PC-3 (cell line): ENCODE results near the gene DCAF7.

Experiments
- EZH2 ChIP-seq: fragments of 300-600 bp; sonication (generic); IDR thresholded peaks from one replicate; pipeline ENCODE4 v1.6.1; 2017; ENCODE audit warnings: antibody characterized with exemption, mild to moderate bottlenecking, low read length; ENCODE audit not compliant: unreplicated experiment
- EZH2phosphoT487 ChIP-seq: fragments of 300-600 bp; sonication (generic); IDR thresholded peaks from 2 replicates; pipeline ENCODE4 v1.6.1; 2018; ENCODE audit warnings: mild to moderate bottlenecking, antibody characterized with exemption, low read length, borderline replicate concordance
- TF ChIP-seq, protein P1 (sequence below): fragments of 300-600 bp; sonication (generic); conservative IDR thresholded peaks from 2 replicates; pipeline ENCODE4 v1.5.1; 2017; ENCODE audit warnings: antibody characterized with exemption, low read depth, mild to moderate bottlenecking, low read length

DNA sequence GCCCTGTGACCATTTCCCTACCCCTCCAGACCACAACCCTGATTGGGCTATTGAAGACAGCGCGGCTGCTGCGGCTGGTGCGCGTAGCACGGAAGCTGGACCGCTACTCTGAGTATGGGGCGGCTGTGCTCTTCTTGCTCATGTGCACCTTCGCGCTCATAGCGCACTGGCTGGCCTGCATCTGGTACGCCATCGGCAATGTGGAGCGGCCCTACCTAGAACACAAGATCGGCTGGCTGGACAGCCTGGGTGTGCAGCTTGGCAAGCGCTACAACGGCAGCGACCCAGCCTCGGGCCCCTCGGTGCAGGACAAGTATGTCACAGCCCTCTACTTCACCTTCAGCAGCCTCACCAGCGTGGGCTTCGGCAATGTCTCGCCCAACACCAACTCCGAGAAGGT, 14.6 kb upstream of the DCAF7 start:
- TF ChIP-seq, protein P1, sequence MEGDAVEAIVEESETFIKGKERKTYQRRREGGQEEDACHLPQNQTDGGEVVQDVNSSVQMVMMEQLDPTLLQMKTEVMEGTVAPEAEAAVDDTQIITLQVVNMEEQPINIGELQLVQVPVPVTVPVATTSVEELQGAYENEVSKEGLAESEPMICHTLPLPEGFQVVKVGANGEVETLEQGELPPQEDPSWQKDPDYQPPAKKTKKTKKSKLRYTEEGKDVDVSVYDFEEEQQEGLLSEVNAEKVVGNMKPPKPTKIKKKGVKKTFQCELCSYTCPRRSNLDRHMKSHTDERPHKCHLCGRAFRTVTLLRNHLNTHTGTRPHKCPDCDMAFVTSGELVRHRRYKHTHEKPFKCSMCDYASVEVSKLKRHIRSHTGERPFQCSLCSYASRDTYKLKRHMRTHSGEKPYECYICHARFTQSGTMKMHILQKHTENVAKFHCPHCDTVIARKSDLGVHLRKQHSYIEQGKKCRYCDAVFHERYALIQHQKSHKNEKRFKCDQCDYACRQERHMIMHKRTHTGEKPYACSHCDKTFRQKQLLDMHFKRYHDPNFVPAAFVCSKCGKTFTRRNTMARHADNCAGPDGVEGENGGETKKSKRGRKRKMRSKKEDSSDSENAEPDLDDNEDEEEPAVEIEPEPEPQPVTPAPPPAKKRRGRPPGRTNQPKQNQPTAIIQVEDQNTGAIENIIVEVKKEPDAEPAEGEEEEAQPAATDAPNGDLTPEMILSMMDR: no peak
- no peak for TF ChIP-seq EZH2
- no peak for TF ChIP-seq EZH2phosphoT487
